Effector memory CD4-positive, alpha-beta T cell (primary cell): ENCODE data around the gene SPECC1L.

ENCODE experiments used
- DNase-seq, 3 donors: peaks; one replicate each; pipeline ENCODE4 v3.0.0-alpha.2; 2020
- H3K27ac ChIP-seq: 2 replicates; pipeline ENCODE4 v1.7.0; 2013; ENCODE audit warnings: mild to moderate bottlenecking, low read length, moderate library complexity; ENCODE audit not compliant: insufficient read depth, poor library complexity, severe bottlenecking
- H3K27me3 ChIP-seq: replicated peaks from 2 replicates; pipeline ENCODE4 v1.7.0; 2013; ENCODE audit warnings: mild to moderate bottlenecking, low read length; ENCODE audit not compliant: insufficient read depth, control insufficient read depth, poor library complexity, severe bottlenecking
- H3K36me3 ChIP-seq: 2 replicates; pipeline ENCODE4 v1.7.0; 2013; ENCODE audit warnings: mild to moderate bottlenecking, low read length, moderate library complexity; ENCODE audit not compliant: control insufficient read depth, insufficient read depth
- H3K4me1 ChIP-seq: 2 replicates; pipeline ENCODE4 v1.7.0; 2013; ENCODE audit warnings: low read length, mild to moderate bottlenecking; ENCODE audit not compliant: control insufficient read depth, insufficient read depth, poor library complexity, severe bottlenecking
- H3K4me3 ChIP-seq: 2 replicates; pipeline ENCODE4 v1.7.0; 2013; ENCODE audit warnings: low read length, low read depth, mild to moderate bottlenecking; ENCODE audit not compliant: insufficient read depth, poor library complexity, severe bottlenecking
- H3K9me3 ChIP-seq: 2 replicates; pipeline ENCODE4 v1.7.0; 2013; ENCODE audit warnings: mild to moderate bottlenecking, low read length, moderate library complexity; ENCODE audit not compliant: control insufficient read depth

The SPECC1L gene

GRCh38 chr22:24460418-24461089, 189.9 kb downstream of the SPECC1L start:
- H3K27ac ChIP-seq, result no peak overlapping the region
- no peaks in the 10 kb centered on the region for H3K4me1 ChIP-seq
- no peak overlapping the region for H3K4me3 ChIP-seq
- H3K36me3 ChIP-seq, result no peaks in the 10 kb centered on the region
- DNase-seq, result no peak
- no peaks in the 10 kb centered on the region for H3K27me3 ChIP-seq
- no peaks in the 10 kb centered on the region for H3K9me3 ChIP-seq

DNA sequence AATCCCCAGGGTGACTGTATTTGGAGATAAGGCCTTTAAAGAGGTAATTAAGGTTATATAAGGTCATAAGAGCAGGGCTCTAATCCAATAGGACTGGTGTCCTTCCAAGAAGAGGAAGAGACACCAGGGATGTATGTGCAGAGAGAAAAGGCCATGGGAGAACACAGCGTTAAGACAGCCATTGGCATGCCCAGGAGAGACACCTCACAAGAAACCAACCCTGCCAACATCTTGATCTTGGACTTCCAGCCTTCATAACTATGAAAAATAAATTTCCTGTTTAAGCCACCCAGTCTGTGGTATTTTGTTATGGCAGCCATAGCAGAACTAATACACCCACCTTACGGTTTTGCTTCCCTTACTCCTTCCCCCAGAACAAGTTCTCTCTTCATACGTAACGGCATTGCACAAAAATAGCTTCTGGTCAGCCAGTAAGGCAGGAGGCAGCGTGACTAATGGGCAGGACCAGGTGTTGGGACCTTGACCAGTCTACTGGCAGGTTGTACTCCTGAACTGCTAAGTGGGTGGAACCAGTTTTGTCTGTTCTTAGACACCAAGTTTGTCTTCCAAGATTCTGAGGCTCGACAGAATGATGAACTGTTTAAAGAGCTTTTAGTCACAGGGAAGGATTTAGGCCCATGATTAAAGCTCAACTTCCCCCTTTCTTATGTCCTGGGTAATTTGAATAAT, 192.6 kb downstream of the SPECC1L start:
- Histone ChIP-seq H3K4me3 (no peak overlapping the region), H3K27me3 (no peaks in the 10 kb centered on the region), H3K27ac (no peak overlapping the region), H3K36me3 (no peaks in the 10 kb centered on the region), H3K4me1 (no peaks in the 10 kb centered on the region), H3K9me3 (no peaks in the 10 kb centered on the region)
- DNase-seq, result no peak

GRCh38 chr22:24465566-24465965, 194.9 kb downstream of the SPECC1L start:
- no peaks in the 10 kb centered on the region for H3K4me1 ChIP-seq
- H3K36me3 ChIP-seq, result no peaks in the 10 kb centered on the region
- no peaks in the 10 kb centered on the region for H3K9me3 ChIP-seq
- no peaks in the 10 kb centered on the region for H3K27me3 ChIP-seq
- H3K4me3 ChIP-seq, result no peak overlapping the region
- H3K27ac ChIP-seq, result no peak overlapping the region
- DNase-seq, result no peak

GRCh38 chr22:24465975-24466374, 195.3 kb downstream of the SPECC1L start:
- H3K4me1 ChIP-seq, result no peaks in the 10 kb centered on the region
- no peaks in the 10 kb centered on the region for H3K36me3 ChIP-seq
- H3K4me3 ChIP-seq, result no peak overlapping the region
- no peak overlapping the region for H3K27ac ChIP-seq
- no peaks in the 10 kb centered on the region for H3K27me3 ChIP-seq
- no peak for DNase-seq
- no peaks in the 10 kb centered on the region for H3K9me3 ChIP-seq

GRCh38 chr22:24466716-24467328, 196.2 kb downstream of the SPECC1L start:
- Histone ChIP-seq H3K9me3 (no peaks in the 10 kb centered on the region), H3K27me3 (no peaks in the 10 kb centered on the region), H3K4me1 (no peaks in the 10 kb centered on the region), H3K36me3 (no peaks in the 10 kb centered on the region), H3K27ac (no peak overlapping the region), H3K4me3 (no peak overlapping the region)
- DNase-seq, result no peak

GRCh38 chr22:24467340-24467739, 196.7 kb downstream of the SPECC1L start:
- Histone ChIP-seq H3K4me3 (no peak overlapping the region), H3K27ac (no peak overlapping the region), H3K9me3 (no peaks in the 10 kb centered on the region), H3K36me3 (no peaks in the 10 kb centered on the region), H3K4me1 (no peaks in the 10 kb centered on the region), H3K27me3 (no peaks in the 10 kb centered on the region)
- no peak for DNase-seq
